Measurements from ENCODE around the gene EFHB. TPM values are rescaled to one million over a fixed set of nuclear protein-coding genes. Genes with fewer than 3 reads are reported as not detected.
A peak's percentile ranks its signal among the peaks of the same experiment; 100 is the strongest.

The EFHB gene
- total and polyA plus RNA-seq, 8 donors: 0.09 to 2.3 (median 0.28) TPM; not detected in 3

GRCh38 chr3:19945969-19946831 lies 12.2 kb upstream of the EFHB start:
- intact Hi-C loops (cut with DNase I): no loop called here
- Histone ChIP-seq H3K9me3 (no peaks in the 10 kb centered on the region), H3K4me1 (peaks cover 17 to 22% (median 19%) of the 10 kb centered on the region in 3 donors), H3K27ac (peak overlapping the region; percentile 92 to 100 (median 97)), H3K27me3 (no peaks in the 10 kb centered on the region), H3K4me3 (peak overlapping the region; percentile 81 to 99 (median 90)), H3K36me3 (no peaks in the 10 kb centered on the region)
- WGBS, 2 donors: 26 to 36% methylated on average over 26 of the region's 26 CpGs
- FAIRE-seq (no peak), ATAC-seq (peak in 2 of 4 donors; percentile 3), DNase-seq (peak in 1 of 6 donors; percentile 14)
- no peak for TF ChIP-seq CTCF (IDR thresholded peaks at IDR 0.05)

- no peak for TF ChIP-seq CTCF (IDR thresholded peaks at IDR 0.05)
- H3K36me3 ChIP-seq: no peaks in the 10 kb centered on the region
- FAIRE-seq (no peak), DNase-seq (no peak), ATAC-seq (no peak)
- H3K4me1 ChIP-seq: peaks cover 17 to 22% (median 19%) of the 10 kb centered on the region in 3 donors
- WGBS, 2 donors: 63 to 80% methylated on average over 9 of the region's 9 CpGs
- H3K27me3 ChIP-seq: no peaks in the 10 kb centered on the region
- H3K27ac ChIP-seq: peak overlapping the region in 1 of 4 donors; percentile 100
- H3K4me3 ChIP-seq: peak overlapping the region in 2 of 4 donors; percentile 91 to 99
- intact Hi-C loops (cut with DNase I): no loop called here
- no peaks in the 10 kb centered on the region for H3K9me3 ChIP-seq
Observed at GRCh38 chr3:19945534-19945933, 11.5 kb upstream of the EFHB start.

GRCh38 chr3:19940643-19941042 lies 6.6 kb upstream of the EFHB start:
- 65 to 87% methylated on average over 1 of the region's 1 CpG for WGBS, 2 donors
- TF ChIP-seq CTCF (IDR thresholded peaks at IDR 0.05): no peak
- Histone ChIP-seq H3K36me3 (no peaks in the 10 kb centered on the region), H3K9me3 (no peaks in the 10 kb centered on the region), H3K4me1 (no peaks in the 10 kb centered on the region), H3K27me3 (no peaks in the 10 kb centered on the region), H3K27ac (no peak overlapping the region), H3K4me3 (no peak overlapping the region)
- intact Hi-C loops (cut with DNase I): no loop called here
- DNase-seq: no peak
- FAIRE-seq: no peak
- ATAC-seq: no peak

- H3K27me3 ChIP-seq: no peaks in the 10 kb centered on the region
- TF ChIP-seq CTCF (IDR thresholded peaks at IDR 0.05): no peak
- no peak for FAIRE-seq
- no peak overlapping the region for H3K4me3 ChIP-seq
- no peaks in the 10 kb centered on the region for H3K36me3 ChIP-seq
- intact Hi-C loops (cut with DNase I): no loop called here
- no peak for ATAC-seq
- H3K9me3 ChIP-seq: no peaks in the 10 kb centered on the region
- H3K4me1 ChIP-seq: no peaks in the 10 kb centered on the region
- no peak for DNase-seq
- no peak overlapping the region for H3K27ac ChIP-seq
- 44 to 54% methylated on average over 1 of the region's 1 CpG for WGBS, 2 donors
Observed at GRCh38 chr3:19938295-19938627, 4.2 kb upstream of the EFHB start.
